GM19468 (cell line): ENCODE measurements around the gene PTGIS.

Source experiments
- ATAC-seq: cut with Tn5 transposase; IDR thresholded peaks from one replicate; pipeline ENCODE4 v1.9.1; 2021; ENCODE audit warnings: mild to moderate bottlenecking, moderate library complexity, moderate number of reproducible peaks; ENCODE audit not compliant: unreplicated experiment; ENCODE audit errors: extremely low read depth

The PTGIS gene

GRCh38 chr20:49597825-49598395 lies 30.0 kb upstream of the PTGIS start:
- ATAC-seq = no peak

- ATAC-seq = no peak
Measured at GRCh38 chr20:49595811-49596561, 28.0 kb upstream of the PTGIS start.

- no peak for ATAC-seq
Measured at GRCh38 chr20:49595346-49595745, 27.4 kb upstream of the PTGIS start.

- ATAC-seq = no peak
Measured at GRCh38 chr20:49594931-49595315, 27.0 kb upstream of the PTGIS start.

- no peak for ATAC-seq
Measured at GRCh38 chr20:49594143-49594930, 26.4 kb upstream of the PTGIS start.

GRCh38 chr20:49593466-49594142 lies 25.7 kb upstream of the PTGIS start:
- no peak for ATAC-seq

- no peak for ATAC-seq
Measured at GRCh38 chr20:49592120-49592519, 24.2 kb upstream of the PTGIS start.

- ATAC-seq = no peak
Measured at GRCh38 chr20:49591217-49591865, 23.4 kb upstream of the PTGIS start.

GRCh38 chr20:49590163-49591017 lies 22.5 kb upstream of the PTGIS start:
- ATAC-seq = no peak

- no peak for ATAC-seq
Measured at GRCh38 chr20:49589747-49590146, 21.8 kb upstream of the PTGIS start.

- no peak for ATAC-seq
Measured at GRCh38 chr20:49587111-49587570, 19.2 kb upstream of the PTGIS start.

- ATAC-seq = no peak
Measured at GRCh38 chr20:49585585-49586245, 17.8 kb upstream of the PTGIS start.

- ATAC-seq = no peak
Measured at GRCh38 chr20:49584418-49585382, 16.8 kb upstream of the PTGIS start.

GRCh38 chr20:49583669-49584417 lies 15.9 kb upstream of the PTGIS start:
- no peak for ATAC-seq

- ATAC-seq = no peak
Measured at GRCh38 chr20:49583343-49583668, 15.4 kb upstream of the PTGIS start.

GRCh38 chr20:49582413-49583334 lies 14.7 kb upstream of the PTGIS start:
- no peak for ATAC-seq
